H9 (cell line): ENCODE measurements around the gene FXYD7. TPM values are rescaled to one million over a fixed set of nuclear protein-coding genes. Genes with fewer than 3 reads are reported as not detected.

ENCODE experiments used
- DNase-seq: peaks from one replicate; pipeline ENCODE4 v3.0.0-alpha.2; 2017
- H2AFZ ChIP-seq: one replicate; pipeline ENCODE4 v1.6.1; 2013; ENCODE audit warnings: mild to moderate bottlenecking, low read length, control low read depth, moderate library complexity
- H2AK5ac ChIP-seq: 2 replicates; pipeline ENCODE4 v1.6.1; 2013; ENCODE audit warnings: low read length, control low read depth, mixed read lengths; ENCODE audit not compliant: insufficient read length
- H2BK120ac ChIP-seq: one replicate; pipeline ENCODE4 v1.6.1; 2013; ENCODE audit warnings: low read depth, mild to moderate bottlenecking, low read length, control low read depth, inconsistent platforms; ENCODE audit not compliant: poor library complexity, severe bottlenecking
- H2BK12ac ChIP-seq: 2 replicates; pipeline ENCODE4 v1.6.1; 2013; ENCODE audit warnings: low read length, control low read depth, mixed read lengths, low read depth; ENCODE audit not compliant: insufficient read length
- H2BK15ac ChIP-seq: 2 replicates; pipeline ENCODE4 v1.6.1; 2013; ENCODE audit warnings: low read depth, low read length, control low read depth
- H2BK20ac ChIP-seq: one replicate; pipeline ENCODE4 v1.6.1; 2013; ENCODE audit warnings: low read depth, mild to moderate bottlenecking, low read length, control low read depth, inconsistent platforms; ENCODE audit not compliant: poor library complexity, severe bottlenecking
- H2BK5ac ChIP-seq: 2 replicates; pipeline ENCODE4 v1.6.1; 2013; ENCODE audit warnings: low read length, control low read depth, mixed read lengths; ENCODE audit not compliant: insufficient read length
- H3K14ac ChIP-seq: 2 replicates; pipeline ENCODE4 v1.6.1; 2013; ENCODE audit warnings: low read length, control low read depth; ENCODE audit not compliant: insufficient read depth
- H3K18ac ChIP-seq: 2 replicates; pipeline ENCODE4 v1.6.1; 2013; ENCODE audit warnings: low read depth, mild to moderate bottlenecking, mixed read lengths, low read length, control low read depth; ENCODE audit not compliant: insufficient read length
- H3K23ac ChIP-seq: 2 replicates; pipeline ENCODE4 v1.6.1; 2013; ENCODE audit warnings: low read length, control low read depth, mixed read lengths, low read depth; ENCODE audit not compliant: insufficient read length
- H3K23me2 ChIP-seq: 2 replicates; pipeline ENCODE4 v1.6.1; 2013; ENCODE audit warnings: low read depth, mild to moderate bottlenecking, mixed read lengths, low read length, control low read depth; ENCODE audit not compliant: insufficient read length, poor library complexity, severe bottlenecking
- H3K27ac ChIP-seq: 2 replicates; pipeline ENCODE4 v1.5.1; 2013; ENCODE audit warnings: low read length, control low read depth, mixed read lengths, low read depth; ENCODE audit not compliant: insufficient read length
- H3K27me3 ChIP-seq: 2 replicates; pipeline ENCODE4 v1.6.1; 2013; ENCODE audit warnings: low read length, control low read depth, inconsistent platforms; ENCODE audit not compliant: insufficient read depth
- H3K4ac ChIP-seq: 2 replicates; pipeline ENCODE4 v1.6.1; 2013; ENCODE audit warnings: low read depth, mild to moderate bottlenecking, control low read depth, inconsistent platforms, low read length, moderate library complexity
- H3K4me1 ChIP-seq: 2 replicates; pipeline ENCODE4 v1.6.1; 2013; ENCODE audit warnings: low read length, control low read depth, inconsistent platforms; ENCODE audit not compliant: insufficient read depth
- H3K4me2 ChIP-seq: 2 replicates; pipeline ENCODE4 v1.6.1; 2013; ENCODE audit warnings: low read length, control low read depth, mixed read lengths; ENCODE audit not compliant: insufficient read length, insufficient read depth
- H3K56ac ChIP-seq: 2 replicates; pipeline ENCODE4 v1.6.1; 2013; ENCODE audit warnings: low read depth, mild to moderate bottlenecking, mixed read lengths, low read length, control low read depth; ENCODE audit not compliant: insufficient read length
- H3K79me1 ChIP-seq: 2 replicates; pipeline ENCODE4 v1.6.1; 2013; ENCODE audit warnings: low read depth, mild to moderate bottlenecking, moderate library complexity, low read length, control low read depth, inconsistent platforms; ENCODE audit not compliant: insufficient read depth, poor library complexity, severe bottlenecking
- H3K79me2 ChIP-seq: 2 replicates; pipeline ENCODE4 v1.6.1; 2013; ENCODE audit warnings: low read length, control low read depth, inconsistent platforms; ENCODE audit not compliant: insufficient read depth
- H3K9ac ChIP-seq: 2 replicates; pipeline ENCODE4 v1.6.1; 2013; ENCODE audit warnings: low read length, control low read depth, mixed read lengths; ENCODE audit not compliant: insufficient read length; ENCODE audit errors: extremely low read depth
- H3K9me3 ChIP-seq: one replicate; pipeline ENCODE4 v1.6.1; 2013; ENCODE audit warnings: low read depth, low read length, inconsistent platforms; ENCODE audit not compliant: control insufficient read depth
- H3T11ph ChIP-seq: one replicate; pipeline ENCODE4 v1.6.1; 2013; ENCODE audit warnings: mild to moderate bottlenecking, low read length, control low read depth, inconsistent platforms
- H4K20me1 ChIP-seq: one replicate; pipeline ENCODE4 v1.6.1; 2013; ENCODE audit not compliant: control insufficient read depth, insufficient read length, insufficient read depth
- H4K5ac ChIP-seq: 2 replicates; pipeline ENCODE4 v1.6.1; 2013; ENCODE audit warnings: low read depth, mild to moderate bottlenecking, mixed read lengths, low read length, control low read depth; ENCODE audit not compliant: insufficient read length
- H4K8ac ChIP-seq: replicated peaks from 2 replicates; pipeline ENCODE4 v1.6.1; 2013; ENCODE audit warnings: low read length, control low read depth, mixed read lengths, low read depth; ENCODE audit not compliant: insufficient read length
- H4K91ac ChIP-seq: 2 replicates; pipeline ENCODE4 v1.6.1; 2013; ENCODE audit warnings: low read depth, mild to moderate bottlenecking, moderate library complexity, mixed read lengths, low read length, control low read depth; ENCODE audit not compliant: insufficient read length
- H3K27ac Mint-ChIP-seq, 3 experiments: 2 replicates in 2 of 3; 3 replicates in 1 of 3; pipeline ENCODE4 v1.8.0; 2020 to 2021; ENCODE audit warnings: mixed read lengths in 3 of 3, mild to moderate bottlenecking in 1 of 3, moderate library complexity in 1 of 3
- H3K27me3 Mint-ChIP-seq: 2 replicates; pipeline ENCODE4 v1.8.0; 2021; ENCODE audit warnings: low read depth, mild to moderate bottlenecking, moderate library complexity, mixed read lengths
- H3K36me3 Mint-ChIP-seq, 3 experiments: 2 replicates in 2 of 3; 3 replicates in 1 of 3; pipeline ENCODE4 v1.8.0; 2020 to 2021; ENCODE audit warnings: low read depth in 3 of 3, mixed read lengths in 3 of 3; ENCODE audit not compliant: insufficient read depth in 1 of 3
- H3K4me1 Mint-ChIP-seq, 2 experiments: 2 replicates each; pipeline ENCODE4 v1.8.0; 2020; ENCODE audit warnings: mixed read lengths in 2 of 2
- H3K4me3 Mint-ChIP-seq, 2 experiments: 2 replicates in 1 of 2; 3 replicates in 1 of 2; pipeline ENCODE4 v1.8.0; 2020 to 2021; ENCODE audit warnings: mild to moderate bottlenecking in 2 of 2, mixed read lengths in 2 of 2, moderate library complexity in 1 of 2
- H3K9me3 Mint-ChIP-seq, 2 experiments: 2 replicates in 1 of 2; 3 replicates in 1 of 2; pipeline ENCODE4 v1.8.0; 2020; ENCODE audit warnings: mild to moderate bottlenecking in 2 of 2, mixed read lengths in 2 of 2, moderate library complexity in 1 of 2
- WGBS: extraction: QIAGEN DNeasy Blood & Tissue Kit; methylation state at CpG from one replicate; pipeline ENCODE4 v1.1.7; 2013; ENCODE audit warnings: missing lambda C conversion rate, low lambda C conversion rate, mixed read lengths; ENCODE audit not compliant: insufficient read length; ENCODE audit errors: extremely low coverage; 5-methylcytosine and 5-hydroxymethylcytosine counted together
- total RNA-seq: library from RNA; stranded (reverse); gene quantifications from 2 replicates; pipeline ENCODE4 v1.2.1, GENCODE V29; 2021
- TF ChIP-seq, protein P1 (sequence below): fragments of 200-600 bp; sonication (generic); conservative IDR thresholded peaks from 3 replicates; pipeline ENCODE4 v1.8.0; 2021; ENCODE audit warnings: antibody characterized with exemption, mild to moderate bottlenecking

Gene FXYD7
- total RNA-seq, 1 experiment from 2014 or later = 9.0 TPM

DNA sequence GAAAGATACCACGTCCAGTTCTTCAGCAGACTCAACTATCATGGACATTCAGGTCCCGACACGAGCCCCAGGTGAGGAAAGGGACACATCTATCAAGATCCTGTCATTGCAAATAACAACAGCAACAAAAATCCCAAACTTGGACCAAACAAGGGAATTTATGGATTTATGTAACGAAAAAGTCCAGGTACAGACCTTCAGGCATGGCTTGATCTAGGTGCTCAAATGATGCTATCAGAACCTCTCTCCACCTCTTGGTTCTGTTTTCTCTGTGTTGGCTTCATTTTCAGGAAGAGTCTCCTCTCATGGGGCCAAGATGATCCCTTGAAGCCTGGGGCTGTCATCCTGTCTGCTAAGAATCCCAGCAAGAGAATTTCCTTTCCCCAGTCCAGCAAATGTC, 14.4 kb downstream of the FXYD7 start:
- H3K79me1 ChIP-seq = no peaks in the 10 kb centered on the region
- no peak overlapping the region for H2AFZ ChIP-seq
- H3K23ac ChIP-seq = no peak overlapping the region
- Mint-ChIP-seq H3K9me3 (peaks cover 0 to 6% of the 10 kb centered on the region in 2 experiments; a peak in 3 of 5 replicates), H3K4me1 (peaks cover 28 to 34% of the 10 kb centered on the region in 2 experiments), H3K27me3 (peaks cover 2% of the 10 kb centered on the region; the same call in 1 of the 2 replicates), H3K36me3 (peaks cover 42 to 53% (median 46%) of the 10 kb centered on the region in 3 experiments), H3K27ac (no peak overlapping the region), H3K4me3 (no peak overlapping the region)
- no peak overlapping the region for H2BK5ac ChIP-seq
- no peaks in the 10 kb centered on the region for H3K4me1 ChIP-seq
- no peaks in the 10 kb centered on the region for H3K9me3 ChIP-seq
- no peak overlapping the region for H3K9ac ChIP-seq
- H3K18ac ChIP-seq = no peak overlapping the region
- no peak overlapping the region for H2BK20ac ChIP-seq
- no peak overlapping the region for H4K91ac ChIP-seq
- H4K5ac ChIP-seq = no peak overlapping the region
- H2AK5ac ChIP-seq = no peak overlapping the region
- H3K14ac ChIP-seq = no peak overlapping the region
- no peaks in the 10 kb centered on the region for H4K20me1 ChIP-seq
- no peak overlapping the region for H3K4me2 ChIP-seq
- no peak overlapping the region for H3K27ac ChIP-seq
- H3T11ph ChIP-seq = no peak overlapping the region
- H2BK120ac ChIP-seq = no peak overlapping the region
- no peak overlapping the region for H3K56ac ChIP-seq
- TF ChIP-seq, protein P1, sequence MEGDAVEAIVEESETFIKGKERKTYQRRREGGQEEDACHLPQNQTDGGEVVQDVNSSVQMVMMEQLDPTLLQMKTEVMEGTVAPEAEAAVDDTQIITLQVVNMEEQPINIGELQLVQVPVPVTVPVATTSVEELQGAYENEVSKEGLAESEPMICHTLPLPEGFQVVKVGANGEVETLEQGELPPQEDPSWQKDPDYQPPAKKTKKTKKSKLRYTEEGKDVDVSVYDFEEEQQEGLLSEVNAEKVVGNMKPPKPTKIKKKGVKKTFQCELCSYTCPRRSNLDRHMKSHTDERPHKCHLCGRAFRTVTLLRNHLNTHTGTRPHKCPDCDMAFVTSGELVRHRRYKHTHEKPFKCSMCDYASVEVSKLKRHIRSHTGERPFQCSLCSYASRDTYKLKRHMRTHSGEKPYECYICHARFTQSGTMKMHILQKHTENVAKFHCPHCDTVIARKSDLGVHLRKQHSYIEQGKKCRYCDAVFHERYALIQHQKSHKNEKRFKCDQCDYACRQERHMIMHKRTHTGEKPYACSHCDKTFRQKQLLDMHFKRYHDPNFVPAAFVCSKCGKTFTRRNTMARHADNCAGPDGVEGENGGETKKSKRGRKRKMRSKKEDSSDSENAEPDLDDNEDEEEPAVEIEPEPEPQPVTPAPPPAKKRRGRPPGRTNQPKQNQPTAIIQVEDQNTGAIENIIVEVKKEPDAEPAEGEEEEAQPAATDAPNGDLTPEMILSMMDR = no peak
- H3K27me3 ChIP-seq = no peaks in the 10 kb centered on the region
- H3K4ac ChIP-seq = no peak overlapping the region
- H3K79me2 ChIP-seq = no peaks in the 10 kb centered on the region; the same call in 1 of the 2 replicates
- peaks cover 19% of the 10 kb centered on the region for H3K23me2 ChIP-seq
- H2BK15ac ChIP-seq = no peak overlapping the region
- no peak overlapping the region for H4K8ac ChIP-seq
- no peak overlapping the region for H2BK12ac ChIP-seq
- no CpG with 5 or more reads among the region's 4 CpGs for WGBS
- DNase-seq = no peak
